ENCODE measurements around the gene NPC1. TPM values are rescaled to one million over a fixed set of nuclear protein-coding genes. Genes with fewer than 3 reads are reported as not detected.

NPC1 gene
- total and polyA plus RNA-seq, 2 donors (not counting 3 experiments of a cell fraction or from before 2014, with no cell fraction given): 40.6 to 45.2 TPM

DNA sequence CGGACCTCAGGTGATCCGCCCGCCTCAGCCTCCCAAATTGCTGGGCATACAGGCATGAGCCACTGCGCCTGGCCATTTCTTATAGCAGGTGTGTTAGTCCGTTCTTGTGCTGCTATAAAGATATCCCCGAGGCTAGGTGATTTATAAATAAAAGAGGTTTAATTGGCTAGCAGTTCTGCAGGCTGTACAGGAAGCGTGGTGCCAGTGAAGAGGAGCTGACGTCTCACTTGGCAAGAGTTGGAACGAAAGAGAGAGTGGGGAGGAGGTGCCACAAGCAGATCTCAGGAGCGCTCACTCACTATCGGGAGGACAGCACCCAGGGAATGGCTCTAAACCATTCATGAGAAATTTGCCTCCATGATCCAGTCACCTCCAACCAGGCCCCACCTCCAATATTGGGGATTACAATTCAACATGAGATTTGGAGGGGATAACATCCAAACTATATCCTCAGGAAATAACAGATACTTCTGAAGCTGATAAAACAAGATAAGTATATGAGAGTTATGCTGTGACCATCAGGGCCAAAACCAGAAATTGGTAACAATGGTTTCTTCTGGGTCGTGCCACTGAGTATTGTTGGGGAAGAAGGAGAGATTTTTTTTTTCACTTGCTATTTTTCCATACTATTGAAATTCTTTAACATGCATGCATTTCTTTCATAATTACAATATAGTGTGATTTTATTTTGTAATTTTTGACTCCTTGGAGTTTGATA is 90.4 kb downstream of the NPC1 start:
- no peaks in the 10 kb centered on the region for H3K9me1 ChIP-seq (replicated peaks; ENCODE audit: control insufficient read depth, extremely low read depth, insufficient read depth, low read length)
- DNase-seq (ENCODE audit: low read depth, low spot score) (no peak), FAIRE-seq (no peak)
- H3K9me3 ChIP-seq (replicated peaks; ENCODE audit: control insufficient read depth, insufficient read depth, low read length): no peaks in the 10 kb centered on the region
- H3K36me3 ChIP-seq (ENCODE audit: control insufficient read depth in 2 of 2, extremely low read depth in 1 of 2, insufficient read depth in 2 of 2, low read length in 2 of 2): no peaks in the 10 kb centered on the region
- H3K27me3 ChIP-seq (ENCODE audit: control insufficient read depth in 2 of 2, insufficient read depth in 2 of 2, low read length in 2 of 2): no peaks in the 10 kb centered on the region
- H3K27ac ChIP-seq (ENCODE audit: insufficient read depth, low read depth, low read length): no peak overlapping the region
- BruUV-seq (replicated peaks): no TSS peak
- dilution Hi-C loops (cut with MboI; ENCODE audit: extremely low pct_ligation_motif_present, low sequenced_read_pairs) (no loop called here), intact Hi-C loops (cut with micrococcal nuclease) (no loop called here)
- H3K9ac ChIP-seq (replicated peaks; ENCODE audit: extremely low read depth, insufficient read depth, low read length): no peak overlapping the region
- ChIA-PET CTCF (interaction anchor here (0.8 to 3.8 kb wide), 5 partner anchors 9 to 207 kb away, joined by 3 to 71 read pairs (median 3); no protein-coding TSS in a partner anchor), POLR2A (no interaction called here)
- TF ChIP-seq POLR2A (IDR thresholded peaks at IDR 0.05; ENCODE audit: low read depth, low read length) (no peak), EZH2 (IDR thresholded peaks at IDR 0.05; ENCODE audit: borderline replicate concordance, low read depth, low read length, severe bottlenecking) (no peak), FOS (IDR thresholded peaks at IDR 0.05; ENCODE audit: borderline replicate concordance, insufficient read depth, low read length) (no peak), JUN (IDR thresholded peaks at IDR 0.05; ENCODE audit: borderline replicate concordance, insufficient read depth, insufficient read length, low read depth) (no peak), GATA2 (IDR thresholded peaks at IDR 0.05; ENCODE audit: insufficient read depth, insufficient read length, low read depth, low read length) (no peak), MYC (IDR thresholded peaks at IDR 0.05; ENCODE audit: low read depth, low read length) (no peak), POLR2AphosphoS5 (IDR thresholded peaks at IDR 0.05; ENCODE audit: insufficient read depth, low read depth, low read length) (no peak)
- TF ChIP-seq, protein P1, sequence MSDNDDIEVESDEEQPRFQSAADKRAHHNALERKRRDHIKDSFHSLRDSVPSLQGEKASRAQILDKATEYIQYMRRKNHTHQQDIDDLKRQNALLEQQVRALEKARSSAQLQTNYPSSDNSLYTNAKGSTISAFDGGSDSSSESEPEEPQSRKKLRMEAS (IDR thresholded peaks at IDR 0.05; ENCODE audit: insufficient read depth, insufficient read length): no peak
- TF ChIP-seq, protein P2, sequence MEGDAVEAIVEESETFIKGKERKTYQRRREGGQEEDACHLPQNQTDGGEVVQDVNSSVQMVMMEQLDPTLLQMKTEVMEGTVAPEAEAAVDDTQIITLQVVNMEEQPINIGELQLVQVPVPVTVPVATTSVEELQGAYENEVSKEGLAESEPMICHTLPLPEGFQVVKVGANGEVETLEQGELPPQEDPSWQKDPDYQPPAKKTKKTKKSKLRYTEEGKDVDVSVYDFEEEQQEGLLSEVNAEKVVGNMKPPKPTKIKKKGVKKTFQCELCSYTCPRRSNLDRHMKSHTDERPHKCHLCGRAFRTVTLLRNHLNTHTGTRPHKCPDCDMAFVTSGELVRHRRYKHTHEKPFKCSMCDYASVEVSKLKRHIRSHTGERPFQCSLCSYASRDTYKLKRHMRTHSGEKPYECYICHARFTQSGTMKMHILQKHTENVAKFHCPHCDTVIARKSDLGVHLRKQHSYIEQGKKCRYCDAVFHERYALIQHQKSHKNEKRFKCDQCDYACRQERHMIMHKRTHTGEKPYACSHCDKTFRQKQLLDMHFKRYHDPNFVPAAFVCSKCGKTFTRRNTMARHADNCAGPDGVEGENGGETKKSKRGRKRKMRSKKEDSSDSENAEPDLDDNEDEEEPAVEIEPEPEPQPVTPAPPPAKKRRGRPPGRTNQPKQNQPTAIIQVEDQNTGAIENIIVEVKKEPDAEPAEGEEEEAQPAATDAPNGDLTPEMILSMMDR (IDR thresholded peaks at IDR 0.05; ENCODE audit: extremely low read depth in 1 of 2, insufficient read depth in 1 of 2, low read depth in 1 of 2, low read length in 2 of 2): no peak
- H3K4me3 ChIP-seq (replicated peaks in 1 of 3; ENCODE audit: insufficient read depth in 1 of 3, low read depth in 1 of 3, low read length in 3 of 3): no peak overlapping the region
- no peaks in the 10 kb centered on the region for H4K20me1 ChIP-seq (replicated peaks; ENCODE audit: control insufficient read depth, extremely low read depth, insufficient read depth, low read length)
- no peaks in the 10 kb centered on the region for H3K4me1 ChIP-seq (ENCODE audit: control insufficient read depth, extremely low read depth, insufficient read depth, low read length)
- no peaks in the 10 kb centered on the region for H3K79me2 ChIP-seq (ENCODE audit: control insufficient read depth, insufficient read depth, low read length)
- H2AFZ ChIP-seq (ENCODE audit: low read depth, low read length): no peak overlapping the region
- H3K4me2 ChIP-seq (ENCODE audit: insufficient read depth, low read length): no peak overlapping the region

Data from endothelial cell of umbilical vein (primary cell).